Activated T-cell treated with anti-CD3 and anti-CD28 coated beads, Interleukin-2, amount 50 U/mL, for 48 hours (primary cell): ENCODE measurements around the gene CD93.

Experiments used
- DNase-seq, 2 experiments: peaks; one replicate each; pipeline ENCODE4 v3.0.0-alpha.2; 2020

The CD93 gene

GRCh38 chr20:23099791-23100719 lies 13.9 kb upstream of the CD93 start:
- no peak for DNase-seq

- no peak for DNase-seq
These were observed 11.8 kb upstream of the CD93 start for GRCh38 chr20:23097636-23098580.

GRCh38 chr20:23096986-23097520 lies 10.9 kb upstream of the CD93 start:
- DNase-seq = no peak

GRCh38 chr20:23096097-23096496 lies 10.0 kb upstream of the CD93 start:
- DNase-seq = no peak

- DNase-seq = no peak
These were observed 9.4 kb upstream of the CD93 start for GRCh38 chr20:23095499-23095898.

GRCh38 chr20:23094927-23095326 lies 8.8 kb upstream of the CD93 start:
- no peak for DNase-seq

GRCh38 chr20:23094213-23094896 lies 8.2 kb upstream of the CD93 start:
- no peak for DNase-seq

- DNase-seq = no peak
These were observed 7.5 kb upstream of the CD93 start for GRCh38 chr20:23093613-23094012.

GRCh38 chr20:23092861-23093495 lies 6.9 kb upstream of the CD93 start:
- DNase-seq = no peak

- no peak for DNase-seq
These were observed 6.2 kb upstream of the CD93 start for GRCh38 chr20:23092384-23092756.

- no peak for DNase-seq
These were observed 5.7 kb upstream of the CD93 start for GRCh38 chr20:23091721-23092383.

- DNase-seq = no peak
These were observed 4.8 kb upstream of the CD93 start for GRCh38 chr20:23090878-23091277.

- DNase-seq = no peak
These were observed 4.0 kb upstream of the CD93 start for GRCh38 chr20:23090147-23090546.

- no peak for DNase-seq
These were observed 2.7 kb upstream of the CD93 start for GRCh38 chr20:23088866-23089265.

- no peak for DNase-seq
These were observed 1.6 kb upstream of the CD93 start for GRCh38 chr20:23087587-23088251.

GRCh38 chr20:23086931-23087411 lies 847 bp upstream of the CD93 start:
- no peak for DNase-seq

GRCh38 chr20:23085436-23086055 lies 578 bp downstream of the CD93 start:
- DNase-seq = no peak

GRCh38 chr20:23084845-23085365 lies 1.2 kb downstream of the CD93 start:
- no peak for DNase-seq

GRCh38 chr20:23084282-23084844 lies 1.8 kb downstream of the CD93 start:
- DNase-seq = no peak
